GM23338 (cell line): ENCODE measurements around the gene RUVBL2. TPM values are rescaled to one million over a fixed set of nuclear protein-coding genes. Genes with fewer than 3 reads are reported as not detected.

Experiments used
- ATAC-seq: fragments of 200-7000 bp; cut with Tn5 transposase; 3 replicates; pipeline ENCODE4 v1.9.1; 2020
- DNase-seq: peaks from one replicate; pipeline ENCODE4 v3.0.0-alpha.2; 2015; ENCODE audit warnings: low spot score
- H2AFZ ChIP-seq: fragments of 200-600 bp; sonication (generic); 2 replicates; pipeline ENCODE4 v1.8.0; 2016; ENCODE audit warnings: antibody characterized with exemption, mild to moderate bottlenecking, moderate library complexity
- H3F3A ChIP-seq: fragments of 200-600 bp; sonication (generic); replicated peaks from 2 replicates; pipeline ENCODE4 v1.8.0; 2017; ENCODE audit warnings: antibody characterized with exemption, mixed run types, low read depth
- H3K27ac ChIP-seq: fragments of 200-600 bp; sonication (generic); 2 replicates; pipeline ENCODE4 v1.6.1; 2016; ENCODE audit warnings: low read depth
- H3K27me3 ChIP-seq: fragments of 200-600 bp; sonication (generic); 2 replicates; pipeline ENCODE4 v1.8.0; 2016; ENCODE audit warnings: mild to moderate bottlenecking, mixed run types, moderate library complexity; ENCODE audit not compliant: insufficient read depth
- H3K36me3 ChIP-seq: fragments of 200-600 bp; sonication (generic); 2 replicates; pipeline ENCODE4 v1.8.0; 2016; ENCODE audit warnings: mild to moderate bottlenecking; ENCODE audit not compliant: insufficient read depth
- H3K4me1 ChIP-seq: fragments of 200-600 bp; sonication (generic); 2 replicates; pipeline ENCODE4 v1.8.0; 2016; ENCODE audit warnings: mild to moderate bottlenecking, moderate library complexity; ENCODE audit not compliant: insufficient read depth
- H3K4me2 ChIP-seq: fragments of 200-600 bp; sonication (generic); 2 replicates; pipeline ENCODE4 v1.7.1; 2017; ENCODE audit warnings: mixed run types
- H3K4me3 ChIP-seq: fragments of 200-600 bp; sonication (generic); 2 replicates; pipeline ENCODE4 v1.6.1; 2016; ENCODE audit warnings: mixed run types
- H3K79me2 ChIP-seq: fragments of 200-600 bp; sonication (generic); replicated peaks from 2 replicates; pipeline ENCODE4 v1.8.0; 2017; ENCODE audit warnings: mild to moderate bottlenecking; ENCODE audit not compliant: insufficient read depth
- H3K9me2 ChIP-seq: fragments of 200-600 bp; sonication (generic); 2 replicates; pipeline ENCODE4 v1.8.0; 2017; ENCODE audit not compliant: insufficient read depth
- H4K20me1 ChIP-seq: fragments of 200-600 bp; sonication (generic); replicated peaks from 2 replicates; pipeline ENCODE4 v1.8.0; 2017; ENCODE audit warnings: mild to moderate bottlenecking; ENCODE audit not compliant: insufficient read depth
- H3K27ac Mint-ChIP-seq: 2 replicates; pipeline ENCODE4 v1.8.0; 2020; ENCODE audit warnings: inconsistent platforms, mild to moderate bottlenecking, moderate library complexity, mixed read lengths
- H3K27me3 Mint-ChIP-seq: 3 replicates; pipeline ENCODE4 v1.8.0; 2022; ENCODE audit warnings: low read depth, mild to moderate bottlenecking, moderate library complexity, mixed read lengths, inconsistent platforms; ENCODE audit not compliant: insufficient read depth, poor library complexity
- H3K36me3 Mint-ChIP-seq: 3 replicates; pipeline ENCODE4 v1.8.0; 2021; ENCODE audit warnings: low read depth, mild to moderate bottlenecking, inconsistent platforms, moderate library complexity, mixed read lengths
- H3K4me1 Mint-ChIP-seq: 3 replicates; pipeline ENCODE4 v1.8.0; 2020; ENCODE audit warnings: mild to moderate bottlenecking, inconsistent platforms, mixed read lengths
- H3K4me3 Mint-ChIP-seq: 3 replicates; pipeline ENCODE4 v1.8.0; 2021; ENCODE audit warnings: moderate library complexity, mild to moderate bottlenecking, inconsistent platforms, mixed read lengths
- H3K9me3 Mint-ChIP-seq: 3 replicates; pipeline ENCODE4 v1.8.0; 2020; ENCODE audit warnings: moderate library complexity, mild to moderate bottlenecking, inconsistent platforms, mixed read lengths
- polyA plus RNA-seq: library from polyadenylated mRNA; unstranded; fragments of >200 nt; fragmentation: Nextera tagmentation; extraction: Ambion mirVana; gene quantifications from 2 replicates; pipeline ENCODE4 v1.2.1, GENCODE V29; 2016
- total RNA-seq: library from RNA; depleted of rRNA; stranded (reverse); fragments of >200 nt; shearing (Covaris generic); gene quantifications from 2 replicates; pipeline ENCODE4 v1.2.3, GENCODE V29; 2014
- TF ChIP-seq, protein P1 (sequence below): IDR thresholded peaks from one replicate; pipeline ENCODE4 v1.6.1; 2018; ENCODE audit warnings: antibody characterized with exemption; ENCODE audit not compliant: unreplicated experiment
- TF ChIP-seq, protein P2 (sequence below): fragments of 250-450 bp; sonication (Bioruptor Pico); IDR thresholded peaks from 2 replicates; pipeline ENCODE4 v1.5.0; 2020; ENCODE audit warnings: mild to moderate bottlenecking, moderate library complexity

Gene RUVBL2
- total and polyA plus RNA-seq, 2 experiments from 2014 or later: 196 to 252 TPM

- H3K27me3 ChIP-seq: peaks cover 35% of the 10 kb centered on the region
- no peaks in the 10 kb centered on the region for H3K36me3 ChIP-seq
- Mint-ChIP-seq H3K36me3 (no peaks in the 10 kb centered on the region), H3K9me3 (peaks cover 3% of the 10 kb centered on the region; the same call in 1 of the 3 replicates), H3K4me3 (no peak overlapping the region; the same call in 2 of the 3 replicates), H3K27me3 (peaks cover 26% of the 10 kb centered on the region), H3K27ac (no peak overlapping the region), H3K4me1 (peaks cover 22% of the 10 kb centered on the region)
- no peaks in the 10 kb centered on the region for H4K20me1 ChIP-seq
- H3K79me2 ChIP-seq: no peaks in the 10 kb centered on the region
- TF ChIP-seq, protein P1, sequence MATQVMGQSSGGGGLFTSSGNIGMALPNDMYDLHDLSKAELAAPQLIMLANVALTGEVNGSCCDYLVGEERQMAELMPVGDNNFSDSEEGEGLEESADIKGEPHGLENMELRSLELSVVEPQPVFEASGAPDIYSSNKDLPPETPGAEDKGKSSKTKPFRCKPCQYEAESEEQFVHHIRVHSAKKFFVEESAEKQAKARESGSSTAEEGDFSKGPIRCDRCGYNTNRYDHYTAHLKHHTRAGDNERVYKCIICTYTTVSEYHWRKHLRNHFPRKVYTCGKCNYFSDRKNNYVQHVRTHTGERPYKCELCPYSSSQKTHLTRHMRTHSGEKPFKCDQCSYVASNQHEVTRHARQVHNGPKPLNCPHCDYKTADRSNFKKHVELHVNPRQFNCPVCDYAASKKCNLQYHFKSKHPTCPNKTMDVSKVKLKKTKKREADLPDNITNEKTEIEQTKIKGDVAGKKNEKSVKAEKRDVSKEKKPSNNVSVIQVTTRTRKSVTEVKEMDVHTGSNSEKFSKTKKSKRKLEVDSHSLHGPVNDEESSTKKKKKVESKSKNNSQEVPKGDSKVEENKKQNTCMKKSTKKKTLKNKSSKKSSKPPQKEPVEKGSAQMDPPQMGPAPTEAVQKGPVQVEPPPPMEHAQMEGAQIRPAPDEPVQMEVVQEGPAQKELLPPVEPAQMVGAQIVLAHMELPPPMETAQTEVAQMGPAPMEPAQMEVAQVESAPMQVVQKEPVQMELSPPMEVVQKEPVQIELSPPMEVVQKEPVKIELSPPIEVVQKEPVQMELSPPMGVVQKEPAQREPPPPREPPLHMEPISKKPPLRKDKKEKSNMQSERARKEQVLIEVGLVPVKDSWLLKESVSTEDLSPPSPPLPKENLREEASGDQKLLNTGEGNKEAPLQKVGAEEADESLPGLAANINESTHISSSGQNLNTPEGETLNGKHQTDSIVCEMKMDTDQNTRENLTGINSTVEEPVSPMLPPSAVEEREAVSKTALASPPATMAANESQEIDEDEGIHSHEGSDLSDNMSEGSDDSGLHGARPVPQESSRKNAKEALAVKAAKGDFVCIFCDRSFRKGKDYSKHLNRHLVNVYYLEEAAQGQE: no peak
- TF ChIP-seq, protein P2, sequence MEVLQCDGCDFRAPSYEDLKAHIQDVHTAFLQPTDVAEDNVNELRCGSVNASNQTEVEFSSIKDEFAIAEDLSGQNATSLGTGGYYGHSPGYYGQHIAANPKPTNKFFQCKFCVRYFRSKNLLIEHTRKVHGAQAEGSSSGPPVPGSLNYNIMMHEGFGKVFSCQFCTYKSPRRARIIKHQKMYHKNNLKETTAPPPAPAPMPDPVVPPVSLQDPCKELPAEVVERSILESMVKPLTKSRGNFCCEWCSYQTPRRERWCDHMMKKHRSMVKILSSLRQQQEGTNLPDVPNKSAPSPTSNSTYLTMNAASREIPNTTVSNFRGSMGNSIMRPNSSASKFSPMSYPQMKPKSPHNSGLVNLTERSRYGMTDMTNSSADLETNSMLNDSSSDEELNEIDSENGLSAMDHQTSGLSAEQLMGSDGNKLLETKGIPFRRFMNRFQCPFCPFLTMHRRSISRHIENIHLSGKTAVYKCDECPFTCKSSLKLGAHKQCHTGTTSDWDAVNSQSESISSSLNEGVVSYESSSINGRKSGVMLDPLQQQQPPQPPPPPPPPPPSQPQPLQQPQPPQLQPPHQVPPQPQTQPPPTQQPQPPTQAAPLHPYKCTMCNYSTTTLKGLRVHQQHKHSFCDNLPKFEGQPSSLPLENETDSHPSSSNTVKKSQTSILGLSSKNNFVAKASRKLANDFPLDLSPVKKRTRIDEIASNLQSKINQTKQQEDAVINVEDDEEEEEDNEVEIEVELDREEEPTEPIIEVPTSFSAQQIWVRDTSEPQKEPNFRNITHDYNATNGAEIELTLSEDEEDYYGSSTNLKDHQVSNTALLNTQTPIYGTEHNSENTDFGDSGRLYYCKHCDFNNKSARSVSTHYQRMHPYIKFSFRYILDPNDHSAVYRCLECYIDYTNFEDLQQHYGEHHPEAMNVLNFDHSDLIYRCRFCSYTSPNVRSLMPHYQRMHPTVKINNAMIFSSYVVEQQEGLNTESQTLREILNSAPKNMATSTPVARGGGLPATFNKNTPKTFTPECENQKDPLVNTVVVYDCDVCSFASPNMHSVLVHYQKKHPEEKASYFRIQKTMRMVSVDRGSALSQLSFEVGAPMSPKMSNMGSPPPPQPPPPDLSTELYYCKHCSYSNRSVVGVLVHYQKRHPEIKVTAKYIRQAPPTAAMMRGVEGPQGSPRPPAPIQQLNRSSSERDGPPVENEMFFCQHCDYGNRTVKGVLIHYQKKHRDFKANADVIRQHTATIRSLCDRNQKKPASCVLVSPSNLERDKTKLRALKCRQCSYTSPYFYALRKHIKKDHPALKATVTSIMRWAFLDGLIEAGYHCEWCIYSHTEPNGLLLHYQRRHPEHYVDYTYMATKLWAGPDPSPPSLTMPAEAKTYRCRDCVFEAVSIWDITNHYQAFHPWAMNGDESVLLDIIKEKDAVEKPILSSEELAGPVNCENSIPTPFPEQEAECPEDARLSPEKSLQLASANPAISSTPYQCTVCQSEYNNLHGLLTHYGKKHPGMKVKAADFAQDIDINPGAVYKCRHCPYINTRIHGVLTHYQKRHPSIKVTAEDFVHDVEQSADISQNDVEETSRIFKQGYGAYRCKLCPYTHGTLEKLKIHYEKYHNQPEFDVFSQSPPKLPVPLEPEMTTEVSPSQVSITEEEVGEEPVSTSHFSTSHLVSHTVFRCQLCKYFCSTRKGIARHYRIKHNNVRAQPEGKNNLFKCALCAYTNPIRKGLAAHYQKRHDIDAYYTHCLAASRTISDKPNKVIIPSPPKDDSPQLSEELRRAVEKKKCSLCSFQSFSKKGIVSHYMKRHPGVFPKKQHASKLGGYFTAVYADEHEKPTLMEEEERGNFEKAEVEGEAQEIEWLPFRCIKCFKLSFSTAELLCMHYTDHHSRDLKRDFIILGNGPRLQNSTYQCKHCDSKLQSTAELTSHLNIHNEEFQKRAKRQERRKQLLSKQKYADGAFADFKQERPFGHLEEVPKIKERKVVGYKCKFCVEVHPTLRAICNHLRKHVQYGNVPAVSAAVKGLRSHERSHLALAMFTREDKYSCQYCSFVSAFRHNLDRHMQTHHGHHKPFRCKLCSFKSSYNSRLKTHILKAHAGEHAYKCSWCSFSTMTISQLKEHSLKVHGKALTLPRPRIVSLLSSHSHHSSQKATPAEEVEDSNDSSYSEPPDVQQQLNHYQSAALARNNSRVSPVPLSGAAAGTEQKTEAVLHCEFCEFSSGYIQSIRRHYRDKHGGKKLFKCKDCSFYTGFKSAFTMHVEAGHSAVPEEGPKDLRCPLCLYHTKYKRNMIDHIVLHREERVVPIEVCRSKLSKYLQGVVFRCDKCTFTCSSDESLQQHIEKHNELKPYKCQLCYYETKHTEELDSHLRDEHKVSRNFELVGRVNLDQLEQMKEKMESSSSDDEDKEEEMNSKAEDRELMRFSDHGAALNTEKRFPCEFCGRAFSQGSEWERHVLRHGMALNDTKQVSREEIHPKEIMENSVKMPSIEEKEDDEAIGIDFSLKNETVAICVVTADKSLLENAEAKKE (CRISPR knock-in tag): no peak
- no peak overlapping the region for H3K27ac ChIP-seq
- DNase-seq: no peak
- H3K9me2 ChIP-seq: no peaks in the 10 kb centered on the region
- ATAC-seq: peak; percentile 2; the same call in 1 of the 3 replicates
- peak overlapping the region; percentile 14; the same call in 1 of the 2 replicates for H3K4me2 ChIP-seq
- H3F3A ChIP-seq: 0 out of 2 replicates have a peak, but pooled peaks cover 3% of the 10 kb centered on the region
- peak overlapping the region; percentile 74; the same call in 1 of the 2 replicates for H2AFZ ChIP-seq
- no peak overlapping the region for H3K4me3 ChIP-seq
- H3K4me1 ChIP-seq: peaks cover 19% of the 10 kb centered on the region; the same call in 1 of the 2 replicates
Measured at GRCh38 chr19:49020931-49021895, 27.5 kb downstream of the RUVBL2 start.
